Hindlimb muscle (tissue), 1 donor: Measurements from ENCODE around the gene GPHN. TPM values are rescaled to one million over a fixed set of nuclear protein-coding genes. Genes with fewer than 3 reads are reported as not detected.
"Not testable (repeated sequence)": the region's sequence is repeated elsewhere in the genome, so short reads cannot be mapped to it uniquely, and the experiment has no call there.

Experiments used
- DNase-seq: peaks from one replicate; pipeline ENCODE4 v3.0.0-alpha.2; 2013
- polyA plus RNA-seq: library from polyadenylated mRNA; unstranded; fragments of 120-200 nt; gene quantifications from one replicate; pipeline ENCODE4 v1.2.1, GENCODE V29; 2013; ENCODE audit not compliant: insufficient read length

GPHN gene
- polyA plus RNA-seq, 1 donor = 12.4 TPM

DNA sequence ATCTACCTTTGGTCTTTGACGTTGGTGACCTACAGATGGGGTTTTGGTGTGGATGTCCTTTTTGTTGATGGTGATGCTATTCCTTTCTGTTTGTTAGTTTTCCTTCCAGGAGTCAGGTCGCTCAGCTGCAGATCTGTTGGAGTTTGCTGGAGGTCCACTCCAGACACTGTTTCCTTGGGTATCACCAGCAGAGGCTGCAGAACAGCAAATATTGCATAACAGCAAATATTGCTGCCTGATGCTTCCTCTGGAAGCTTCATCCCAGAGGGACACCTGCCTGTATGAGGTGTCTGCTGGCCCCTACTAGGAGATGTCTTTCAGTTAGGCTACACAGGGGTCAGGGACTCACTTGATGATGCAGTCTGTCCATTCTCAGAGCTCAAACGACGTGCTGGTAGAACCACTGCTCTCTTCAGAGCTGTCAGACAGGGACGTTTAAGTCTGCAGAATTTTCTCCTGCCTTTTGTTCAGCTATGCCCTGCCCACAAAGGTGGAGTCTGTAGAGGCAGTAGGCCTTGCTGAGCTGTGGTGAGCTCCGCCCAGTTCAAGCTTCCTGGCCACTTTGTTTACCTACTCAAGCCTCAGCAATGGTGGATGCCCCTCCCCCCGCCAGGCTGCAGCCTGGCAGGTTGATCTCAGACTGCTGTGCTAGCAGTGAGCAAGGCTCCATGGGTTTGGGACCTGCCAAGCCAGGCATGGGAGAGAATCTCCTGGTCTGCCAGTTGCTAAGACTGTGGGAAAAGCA is 559.3 kb downstream of the GPHN start:
- DNase-seq = not testable (repeated sequence)

- no peak for DNase-seq
Measured at GRCh38 chr14:67068251-67068650, 560.3 kb downstream of the GPHN start.

DNA sequence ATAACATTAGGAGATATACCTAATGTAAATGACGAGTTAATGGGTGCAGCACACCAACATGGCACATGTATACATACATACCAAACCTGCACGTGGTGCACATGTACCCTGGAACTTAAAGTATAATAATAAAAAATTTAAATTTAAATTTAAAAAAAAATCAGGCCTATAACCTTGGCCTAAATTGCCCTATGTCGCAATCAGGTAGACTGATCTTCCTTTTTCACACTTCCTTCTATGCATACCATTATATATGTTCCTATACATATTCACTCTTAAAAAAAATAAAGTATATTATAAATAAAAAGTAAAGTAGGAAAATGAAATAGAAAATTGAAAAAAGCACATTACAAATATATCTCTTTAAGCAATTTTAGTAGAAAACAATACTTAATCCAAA is 563.6 kb downstream of the GPHN start:
- DNase-seq = no peak

DNA sequence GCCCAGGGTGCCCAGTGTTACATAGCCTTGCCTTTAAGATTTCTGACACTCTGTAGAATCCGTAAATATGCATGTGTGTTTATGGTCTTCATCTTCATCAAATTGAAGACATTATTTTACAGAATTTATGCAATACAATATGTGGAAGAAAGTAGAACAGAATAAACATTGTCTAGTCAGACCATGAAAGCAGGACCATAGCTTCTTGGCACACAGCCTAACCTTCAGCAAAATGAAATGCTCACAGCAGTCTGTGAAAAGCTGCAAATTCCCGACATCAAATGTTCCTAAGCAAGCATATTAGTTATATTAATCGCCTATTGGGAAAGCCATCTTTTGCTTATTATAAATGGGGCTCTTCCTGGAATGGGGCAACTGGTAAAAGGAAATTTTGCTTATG is 570.0 kb downstream of the GPHN start:
- DNase-seq = peak; percentile 15

DNA sequence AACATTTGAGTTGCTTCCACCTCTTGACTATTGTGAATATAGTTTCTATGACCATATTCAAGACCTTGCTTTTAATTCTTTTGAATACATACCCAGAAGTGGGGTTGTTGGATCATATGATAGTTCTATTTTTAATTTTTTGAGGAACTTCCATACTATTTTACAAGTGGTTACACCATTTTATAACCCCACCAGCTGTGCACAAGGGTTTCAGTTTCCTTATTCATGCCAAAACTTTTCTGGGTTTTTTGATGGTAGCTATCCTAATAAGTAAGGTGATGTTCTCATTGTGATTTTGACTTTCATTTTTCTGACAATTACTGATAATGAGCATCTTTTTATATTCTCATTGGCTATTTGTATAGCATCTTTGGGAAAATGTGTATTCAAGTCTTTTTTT is 571.9 kb downstream of the GPHN start:
- DNase-seq = no peak

- no peak for DNase-seq
Measured at GRCh38 chr14:67108230-67108629, 600.3 kb downstream of the GPHN start.

DNA sequence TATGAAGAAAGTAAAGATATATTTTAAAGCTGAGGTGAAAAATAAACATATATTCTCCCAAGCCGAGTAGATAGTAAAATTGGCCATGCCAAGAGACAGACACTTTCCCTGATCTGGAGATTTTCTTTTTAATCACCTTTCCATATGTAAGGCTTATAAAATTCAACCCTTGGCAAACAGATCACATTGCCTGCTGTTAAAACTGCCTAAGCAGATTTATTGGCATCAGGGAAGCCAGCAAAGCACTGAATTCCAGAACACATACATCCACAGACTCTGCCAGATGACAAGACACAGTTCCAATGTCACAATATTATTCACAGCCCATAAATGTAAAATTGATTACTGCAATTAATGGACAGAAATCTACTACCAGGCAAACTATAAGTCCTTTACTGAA is 603.1 kb downstream of the GPHN start:
- DNase-seq = peak; percentile 25

GRCh38 chr14:67112344-67112743 is 604.4 kb downstream of the GPHN start:
- DNase-seq = no peak

DNA sequence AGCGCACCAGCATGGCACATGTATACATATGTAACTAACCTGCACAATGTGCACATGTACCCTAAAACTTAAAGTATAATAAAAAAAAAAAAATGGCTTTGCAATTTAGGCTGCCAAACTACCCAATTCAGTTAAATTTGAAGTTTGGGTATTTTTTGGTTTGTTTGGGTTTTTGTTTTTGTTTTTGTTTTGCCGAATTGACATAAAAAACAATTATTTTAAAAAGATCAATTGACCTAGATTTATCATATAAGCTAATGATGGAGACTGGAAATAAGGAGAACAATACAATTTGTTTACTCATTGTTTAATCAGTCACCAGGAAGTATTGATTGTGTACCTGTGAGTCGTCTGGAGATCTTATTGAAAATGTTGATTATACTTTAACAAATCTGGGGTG is 619.2 kb downstream of the GPHN start:
- DNase-seq = no peak

GRCh38 chr14:67129768-67130167 is 621.8 kb downstream of the GPHN start:
- no peak for DNase-seq

DNA sequence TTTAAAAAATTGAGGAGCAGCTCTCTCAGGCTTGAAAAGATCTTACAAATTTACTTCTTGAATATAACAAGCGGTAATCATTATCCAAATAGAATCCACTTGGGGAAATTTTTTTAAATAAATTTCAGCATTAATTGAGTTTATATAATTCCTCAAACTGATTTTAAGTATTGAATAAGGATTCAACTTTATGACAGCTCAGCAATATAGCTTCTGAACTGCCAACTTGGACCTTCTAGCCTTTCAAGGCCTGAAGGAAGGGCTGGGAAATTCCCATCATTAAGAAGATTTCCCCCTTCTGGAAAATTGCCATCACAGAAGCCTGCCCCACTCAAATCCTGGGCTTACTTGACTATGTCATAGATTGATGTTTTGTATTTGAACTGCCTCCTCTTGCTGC is 623.7 kb downstream of the GPHN start:
- no peak for DNase-seq

DNA sequence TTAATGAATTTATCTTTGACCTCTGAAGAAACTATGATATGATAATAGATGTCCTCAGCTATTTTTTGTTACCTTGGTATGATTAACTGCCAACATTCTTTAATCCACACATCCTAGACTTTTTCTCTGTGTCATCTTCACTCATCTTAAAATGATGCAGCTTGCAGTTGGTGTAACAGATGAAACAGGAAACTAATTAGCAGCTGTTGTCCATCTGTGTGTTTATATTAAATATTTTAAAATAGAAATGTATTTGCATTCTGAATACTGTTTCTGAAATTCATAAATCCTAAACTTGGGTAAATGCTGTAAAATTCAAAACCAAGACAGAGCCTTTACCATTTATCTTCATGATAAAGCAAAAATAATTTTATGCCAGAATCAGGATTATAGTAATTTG is 625.2 kb downstream of the GPHN start:
- DNase-seq = no peak

DNA sequence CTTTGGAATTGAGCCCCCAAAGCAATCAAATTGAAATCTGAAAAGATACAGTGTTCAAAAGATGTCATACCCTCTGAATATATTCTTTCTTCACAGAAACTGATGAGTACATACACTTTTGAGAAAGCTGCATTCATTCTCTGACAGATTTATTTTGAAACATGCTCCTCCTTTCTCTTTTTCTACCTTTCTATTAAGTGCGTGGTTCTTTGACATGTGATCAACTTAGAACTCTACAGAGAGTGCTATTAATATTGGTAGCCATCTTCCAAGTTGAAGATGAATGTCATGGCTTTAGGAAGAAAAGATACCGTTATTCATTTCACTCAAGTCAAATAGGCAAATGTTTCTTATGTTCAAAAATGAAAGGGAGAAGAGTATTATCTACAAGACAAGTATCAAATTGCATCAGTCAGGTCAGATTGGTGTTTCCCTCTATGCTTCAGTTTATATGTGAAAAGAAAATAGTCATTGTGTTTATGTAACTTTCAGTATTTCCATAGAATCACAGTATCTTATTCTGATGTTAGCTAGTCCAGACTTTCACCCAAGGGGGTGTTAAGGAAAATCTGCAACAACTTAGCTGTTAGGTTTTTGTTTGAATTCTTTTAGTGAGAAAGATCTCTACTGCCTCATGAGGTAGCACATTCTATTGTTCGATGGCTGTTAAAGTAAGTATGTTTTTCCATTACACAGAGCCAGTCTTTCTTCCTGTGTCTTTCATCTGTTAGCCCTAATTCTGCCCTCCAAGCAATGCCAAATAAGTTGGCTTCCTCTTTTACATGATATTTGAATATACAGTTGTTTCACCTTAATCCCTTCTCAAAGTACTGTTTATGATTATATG is 625.9 kb downstream of the GPHN start:
- no peak for DNase-seq

DNA sequence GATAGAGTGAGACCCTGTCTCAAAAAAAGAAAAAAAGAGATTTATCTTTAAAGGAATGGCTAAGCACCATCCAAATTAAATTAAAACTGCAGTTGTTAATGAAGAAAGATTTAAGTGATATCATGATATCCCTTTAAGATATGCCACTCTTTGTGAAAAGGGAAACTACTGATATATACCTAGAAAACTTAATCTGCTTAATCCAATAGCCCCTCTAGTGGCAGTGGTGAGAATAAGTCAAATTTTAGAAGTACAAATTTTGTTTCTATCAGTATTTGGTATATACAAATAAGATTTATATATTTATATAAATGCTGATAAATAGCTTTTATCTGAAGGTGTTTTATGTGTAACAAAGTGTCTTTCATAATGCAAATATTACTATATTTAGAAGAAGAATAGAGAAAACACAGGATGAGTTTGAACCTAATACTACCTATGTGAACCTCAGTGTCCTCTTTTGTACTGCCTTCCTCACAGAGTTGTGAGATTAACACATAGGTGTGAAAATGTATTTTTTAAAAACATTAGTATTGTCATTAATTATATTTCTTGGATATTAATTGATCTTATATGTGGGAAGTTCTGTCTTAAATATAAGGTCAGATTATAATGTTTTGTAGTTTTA is 629.9 kb downstream of the GPHN start:
- DNase-seq = no peak

- DNase-seq = peak; percentile 66
Measured at GRCh38 chr14:67140556-67140955, 632.6 kb downstream of the GPHN start.

DNA sequence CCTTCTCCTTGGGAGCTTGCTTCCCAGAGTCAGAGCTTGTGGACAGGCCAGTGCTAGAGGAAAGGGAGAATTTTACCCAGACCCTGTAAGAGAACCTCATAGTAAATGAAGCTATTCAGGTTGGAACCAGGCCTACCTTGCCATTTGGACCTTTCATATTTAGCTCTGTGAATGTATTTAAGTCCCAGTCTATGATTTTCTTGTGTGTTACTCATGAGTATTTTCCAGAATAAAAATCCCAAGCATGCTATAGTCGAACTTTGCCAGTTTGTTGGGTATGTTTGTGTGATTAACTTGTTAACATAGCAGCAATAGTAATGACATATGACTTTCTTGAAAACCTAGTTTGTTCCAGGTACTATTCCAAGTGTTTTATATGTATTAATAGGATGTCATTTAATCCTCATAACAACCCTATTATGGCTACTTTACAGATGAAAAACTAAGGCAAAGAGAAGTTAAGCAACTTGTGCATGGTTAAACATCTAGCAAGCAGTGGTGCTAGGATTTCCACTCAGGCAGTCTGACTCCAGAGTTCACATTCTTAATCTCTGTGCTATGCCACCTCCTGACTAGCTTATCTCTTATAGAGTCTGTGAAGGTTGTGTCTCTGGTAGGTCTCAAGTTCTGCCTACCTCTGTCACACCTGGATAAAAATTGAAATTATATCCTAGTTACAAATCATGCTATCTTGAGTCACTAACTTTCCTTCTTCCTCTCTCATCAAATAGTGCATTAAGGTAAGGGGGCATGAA is 633.4 kb downstream of the GPHN start:
- DNase-seq = peak; percentile 51

- no peak for DNase-seq
Measured at GRCh38 chr14:67151082-67151666, 643.2 kb downstream of the GPHN start.

- DNase-seq = no peak
Measured at GRCh38 chr14:67158566-67158965, 650.6 kb downstream of the GPHN start.

GRCh38 chr14:67162385-67162784 is 654.4 kb downstream of the GPHN start:
- DNase-seq = no peak

GRCh38 chr14:67166450-67166853 is 658.5 kb downstream of the GPHN start:
- peak; percentile 27 for DNase-seq

DNA sequence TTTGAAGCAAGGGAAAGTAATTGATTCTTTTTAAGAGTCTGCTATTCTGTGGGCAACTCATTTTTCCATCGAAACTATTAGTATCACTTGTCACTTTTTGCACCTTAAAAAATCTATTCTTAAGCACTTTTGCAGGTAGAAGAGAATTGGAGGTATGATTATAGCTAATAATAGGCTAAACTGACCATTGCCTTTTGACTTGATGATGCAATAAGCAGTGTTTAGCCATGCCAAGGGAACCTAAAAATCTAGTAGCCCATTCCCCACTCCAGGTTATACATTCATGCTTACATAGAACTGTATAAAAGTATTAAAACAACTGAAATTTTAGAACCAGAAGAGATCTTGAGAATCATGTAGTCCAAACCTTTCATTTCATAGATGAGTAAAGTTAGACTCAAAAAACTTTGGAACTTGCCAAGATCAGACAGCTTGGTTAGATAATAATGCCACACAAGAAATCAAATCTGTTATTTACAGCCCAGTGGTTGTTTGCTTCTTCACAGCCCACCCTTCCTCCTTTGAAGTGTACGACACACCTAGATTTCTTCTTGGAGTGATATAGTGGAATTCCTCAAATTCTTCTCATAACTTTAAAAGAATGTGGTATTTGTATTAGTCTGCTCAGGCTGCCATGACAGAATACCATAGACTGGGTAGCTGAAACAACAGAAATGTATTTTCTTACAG is 659.6 kb downstream of the GPHN start:
- DNase-seq = no peak

GRCh38 chr14:67168110-67168441 is 660.1 kb downstream of the GPHN start:
- no peak for DNase-seq
